Gastrocnemius medialis (tissue), 4 donors: ENCODE measurements around the gene CORO6.

ENCODE experiments used
- CTCF ChIP-seq, 5 experiments: fragments of 450-650 bp in 3 of 5; fragments of 200-600 bp in 2 of 5; sonication (generic) in 2 of 5; IDR thresholded peaks in 4 of 5; conservative IDR thresholded peaks in 1 of 5; 1 replicate in 4 of 5; 2 replicates in 1 of 5; pipeline ENCODE4 v1.5.1; 2016 to 2019; ENCODE audit warnings: antibody characterized with exemption in 5 of 5, mild to moderate bottlenecking in 3 of 5, moderate library complexity in 3 of 5
- POLR2A ChIP-seq, 2 donors: fragments of 450-650 bp; IDR thresholded peaks; one replicate each; pipeline ENCODE4 v1.6.1; 2017; ENCODE audit warnings: antibody characterized with exemption in 2 of 2, mild to moderate bottlenecking in 2 of 2, moderate library complexity in 2 of 2

GRCh38 chr17:29625037-29625750, 2.5 kb upstream of the CORO6 start:
- TF ChIP-seq CTCF (IDR thresholded peaks at IDR 0.05 in 4 of 5, conservative IDR thresholded peaks at IDR 0.05 in 1 of 5) (no peak), POLR2A (IDR thresholded peaks at IDR 0.05) (peak in 1 of 2 donors; percentile 17)
